ENCODE data around the gene RAB11B.
"Not testable (repeated sequence)": the region's sequence is repeated elsewhere in the genome, so short reads cannot be mapped to it uniquely, and the experiment has no call there.

The RAB11B gene

DNA sequence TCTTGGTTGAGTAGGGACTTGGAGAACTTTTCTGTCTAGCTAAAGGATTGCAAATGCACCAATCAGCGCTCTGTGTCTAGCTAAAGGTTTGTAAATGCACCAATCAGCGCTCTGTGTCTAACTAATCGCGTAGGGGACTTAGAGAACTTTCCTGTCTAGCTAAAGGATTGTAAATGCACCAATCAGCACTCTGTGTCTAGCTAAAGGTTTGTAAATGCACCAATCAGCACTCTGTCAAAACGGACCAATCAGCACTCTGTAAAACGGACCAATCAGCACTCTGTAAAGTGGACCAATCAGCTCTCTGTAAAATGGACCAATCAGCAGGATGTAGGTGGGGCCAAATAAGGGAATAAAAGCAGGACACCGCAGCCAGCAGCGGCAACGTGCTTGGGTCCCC lies 3.7 kb upstream of the RAB11B start:
- CTCF ChIA-PET; DNase-seq (ENCODE audit: extremely low spot score): not testable (repeated sequence)
- POLR2A ChIA-PET: interaction anchor here (1.2 kb wide), 1 partner anchor 9 kb away, joined by 3 read pairs; no protein-coding TSS in a partner anchor

- POLR2A ChIA-PET: interaction anchor here (1.2 kb wide), 1 partner anchor 9 kb away, joined by 3 read pairs; no protein-coding TSS in a partner anchor
- DNase-seq (ENCODE audit: extremely low spot score): no peak
- TF ChIP-seq LEF1 (IDR thresholded peaks at IDR 0.05; ENCODE audit: borderline replicate concordance) (no peak), FOXA1 (IDR thresholded peaks at IDR 0.05) (no peak), SP1 (IDR thresholded peaks at IDR 0.05) (no peak), FOXM1 (IDR thresholded peaks at IDR 0.05; ENCODE audit: borderline replicate concordance) (no peak), NFRKB (IDR thresholded peaks at IDR 0.05) (no peak), ZNF384 (IDR thresholded peaks at IDR 0.05) (no peak), CTBP1 (IDR thresholded peaks at IDR 0.05; ENCODE audit: borderline replicate concordance) (no peak), FOXK2 (IDR thresholded peaks at IDR 0.05) (no peak), ARNT (IDR thresholded peaks at IDR 0.05) (no peak), TARDBP (IDR thresholded peaks at IDR 0.05) (no peak), HDGF (IDR thresholded peaks at IDR 0.05; ENCODE audit: borderline replicate concordance) (no peak)
- CTCF ChIA-PET: no interaction called here
Observed at GRCh38 chr19:8386990-8387389, 3.2 kb upstream of the RAB11B start.

DNA sequence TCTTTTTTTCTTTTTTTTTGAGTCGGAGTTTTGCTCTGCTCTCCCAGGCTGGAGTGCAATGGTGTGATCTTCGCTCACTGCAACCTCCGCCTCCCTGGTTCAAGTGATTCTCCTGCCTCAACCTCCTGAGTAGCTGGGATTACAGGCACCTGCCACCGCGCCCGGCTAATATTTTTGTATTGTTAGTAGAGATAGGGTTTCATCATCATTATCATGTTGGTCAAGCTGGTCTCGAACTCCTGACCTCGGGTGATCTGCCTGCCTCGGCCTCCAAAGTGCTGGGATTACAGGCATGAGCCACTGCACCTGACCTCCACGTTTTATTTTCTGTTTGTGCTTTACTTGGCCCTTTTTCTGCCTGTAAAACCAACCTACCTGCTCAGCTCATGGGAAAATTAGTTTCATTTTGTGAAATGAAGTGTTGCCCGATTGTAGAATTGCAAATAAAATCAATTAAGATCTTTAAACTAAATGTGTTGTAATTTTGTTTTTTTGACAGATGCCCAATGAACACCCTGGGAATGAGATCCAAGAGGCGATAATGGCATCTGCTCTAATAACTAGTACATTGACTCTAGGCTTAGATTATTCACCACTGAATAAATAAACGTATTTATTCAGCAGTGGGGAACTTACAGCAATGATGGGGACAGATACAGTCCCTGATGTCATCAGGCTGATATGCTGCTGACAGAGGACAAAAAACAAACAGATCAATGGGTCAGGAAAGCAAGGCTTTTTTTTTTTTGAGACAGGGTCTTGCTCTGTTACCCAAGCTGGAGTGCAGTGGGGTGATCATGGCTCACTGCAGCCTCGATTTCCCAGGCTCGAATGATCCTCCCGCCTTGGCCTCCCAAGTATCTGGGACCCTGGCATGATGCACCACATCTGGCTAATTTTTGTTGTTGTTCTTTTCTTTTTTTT lies 2.2 kb upstream of the RAB11B start:
- DNase-seq (ENCODE audit: extremely low spot score): no peak
- 0 out of 2 replicates have a peak, but pooled peaks have one; percentile 13 for TF ChIP-seq ZNF384 (IDR thresholded peaks at IDR 0.05)
- no peak for TF ChIP-seq ELF4 (IDR thresholded peaks at IDR 0.05)
- CTCF ChIA-PET: interaction anchor here (0.6 kb wide), 2 partner anchors 9 to 93 kb away, joined by 4 read pairs; no protein-coding TSS in a partner anchor
- POLR2A ChIA-PET: no interaction called here

DNA sequence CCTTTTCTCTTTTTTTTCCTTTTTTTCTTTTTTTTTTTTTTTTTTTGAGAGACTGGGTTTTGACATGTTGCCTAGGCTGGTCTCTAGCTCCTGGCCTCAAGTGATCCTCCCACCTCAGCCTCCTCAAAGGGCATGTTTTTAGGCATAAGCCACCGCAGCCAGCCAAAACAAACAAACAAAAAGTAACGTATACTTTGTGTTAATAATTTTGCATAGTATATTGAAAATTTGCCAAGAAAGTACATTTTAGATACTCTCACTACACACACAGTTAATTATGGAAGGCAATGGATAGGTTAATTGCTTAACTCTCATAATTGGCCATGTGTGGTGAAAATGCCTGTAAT lies 1.6 kb upstream of the RAB11B start:
- POLR2A ChIA-PET: no interaction called here
- TF ChIP-seq HDGF (IDR thresholded peaks at IDR 0.05; ENCODE audit: borderline replicate concordance) (no peak), NFRKB (IDR thresholded peaks at IDR 0.05) (no peak), ZNF384 (IDR thresholded peaks at IDR 0.05) (no peak), ARNT (IDR thresholded peaks at IDR 0.05) (no peak), BHLHE40 (IDR thresholded peaks at IDR 0.05; ENCODE audit: borderline replicate concordance) (no peak), FOXK2 (IDR thresholded peaks at IDR 0.05) (no peak), L3MBTL2 (conservative IDR thresholded peaks at IDR 0.05) (no peak), ELF4 (IDR thresholded peaks at IDR 0.05) (no peak), FOXM1 (IDR thresholded peaks at IDR 0.05; ENCODE audit: borderline replicate concordance) (no peak), TARDBP (IDR thresholded peaks at IDR 0.05) (no peak), SUZ12 (IDR thresholded peaks at IDR 0.05) (no peak), FOXA1 (IDR thresholded peaks at IDR 0.05) (no peak), CTBP1 (IDR thresholded peaks at IDR 0.05; ENCODE audit: borderline replicate concordance) (no peak), SP1 (IDR thresholded peaks at IDR 0.05) (no peak)
- TF ChIP-seq, protein P1, sequence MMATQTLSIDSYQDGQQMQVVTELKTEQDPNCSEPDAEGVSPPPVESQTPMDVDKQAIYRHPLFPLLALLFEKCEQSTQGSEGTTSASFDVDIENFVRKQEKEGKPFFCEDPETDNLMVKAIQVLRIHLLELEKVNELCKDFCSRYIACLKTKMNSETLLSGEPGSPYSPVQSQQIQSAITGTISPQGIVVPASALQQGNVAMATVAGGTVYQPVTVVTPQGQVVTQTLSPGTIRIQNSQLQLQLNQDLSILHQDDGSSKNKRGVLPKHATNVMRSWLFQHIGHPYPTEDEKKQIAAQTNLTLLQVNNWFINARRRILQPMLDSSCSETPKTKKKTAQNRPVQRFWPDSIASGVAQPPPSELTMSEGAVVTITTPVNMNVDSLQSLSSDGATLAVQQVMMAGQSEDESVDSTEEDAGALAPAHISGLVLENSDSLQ (IDR thresholded peaks at IDR 0.05): no peak
- CTCF ChIA-PET: no interaction called here
- DNase-seq (ENCODE audit: extremely low spot score): no peak

DNA sequence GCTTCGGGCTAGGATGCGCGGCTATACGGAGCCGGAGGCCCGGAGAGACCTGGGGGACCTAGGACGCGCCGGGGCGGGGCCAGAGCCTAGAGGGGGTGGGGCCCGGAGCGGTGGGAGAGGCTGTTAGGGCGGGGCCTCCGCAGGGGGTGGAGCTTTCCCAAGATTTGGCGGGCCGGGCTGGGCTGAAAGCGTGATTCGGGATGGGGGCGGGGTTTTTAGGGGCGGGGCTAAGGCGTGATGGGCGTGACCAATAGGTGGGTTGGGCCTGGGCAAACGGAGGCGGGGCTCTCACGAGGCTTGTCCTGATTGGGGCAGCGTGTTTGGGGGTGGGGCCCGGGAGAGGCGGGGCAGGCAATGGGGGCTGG lies 439 bp downstream of the RAB11B start:
- ChIA-PET CTCF (interaction anchor here (0.6 kb wide), 1 partner anchor 18 kb away, joined by 3 read pairs; no protein-coding TSS in a partner anchor), POLR2A (interaction anchor here (0.5 to 2.2 kb wide), 17 partner anchors 13 to 225 kb away, joined by 3 to 19 read pairs (median 4); partner anchors contain the start of genes KANK3 and ZNF414)
- no peak for TF ChIP-seq ARNT (IDR thresholded peaks at IDR 0.05)
- peak; percentile 94 for DNase-seq (ENCODE audit: extremely low spot score)

- no peak for TF ChIP-seq LEF1 (IDR thresholded peaks at IDR 0.05; ENCODE audit: borderline replicate concordance)
- no peak for TF ChIP-seq FOXA1 (IDR thresholded peaks at IDR 0.05)
- TF ChIP-seq HDGF (IDR thresholded peaks at IDR 0.05; ENCODE audit: borderline replicate concordance): no peak
- no peak for DNase-seq (ENCODE audit: extremely low spot score)
- ChIA-PET POLR2A (interaction anchor here (0.5 to 2.2 kb wide), 6 partner anchors 26 to 224 kb away, joined by 3 to 19 read pairs (median 3); partner anchors contain the start of gene ZNF414), CTCF (interaction anchor here (0.7 kb wide), 1 partner anchor 37 kb away, joined by 3 read pairs; no protein-coding TSS in a partner anchor)
Observed at GRCh38 chr19:8391198-8392016, 1.2 kb downstream of the RAB11B start.

DNA sequence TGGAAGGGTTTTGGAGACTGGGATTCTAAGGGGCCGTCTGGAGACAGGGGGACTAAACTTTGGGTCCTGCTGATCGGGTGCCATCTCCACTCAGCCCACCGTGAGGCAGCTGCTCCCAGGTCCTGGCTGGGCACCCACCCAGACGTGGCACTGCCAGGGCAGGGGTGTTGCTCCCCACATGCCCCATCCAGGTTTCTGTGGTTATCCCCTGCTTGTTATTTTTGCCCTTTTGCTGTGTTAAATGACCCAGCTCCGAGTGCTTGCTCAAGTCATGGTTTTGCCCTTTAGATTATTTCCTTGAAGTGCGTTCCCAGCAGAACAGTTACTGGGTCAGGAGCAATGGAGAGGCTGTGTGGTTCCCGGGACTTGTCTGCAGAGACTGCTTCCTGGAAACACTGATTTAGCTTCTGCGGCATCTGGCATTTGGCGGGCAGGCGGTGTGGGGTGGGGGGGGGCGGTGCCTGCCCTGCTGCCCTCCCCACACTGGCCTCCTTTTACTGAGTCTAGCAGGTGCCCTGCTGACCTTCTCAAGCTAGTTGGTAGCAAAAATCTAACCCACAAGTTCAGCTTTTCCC lies 1.9 kb downstream of the RAB11B start:
- TF ChIP-seq BHLHE40 (IDR thresholded peaks at IDR 0.05; ENCODE audit: borderline replicate concordance): no peak
- TF ChIP-seq L3MBTL2 (conservative IDR thresholded peaks at IDR 0.05): no peak
- no peak for TF ChIP-seq ELF4 (IDR thresholded peaks at IDR 0.05)
- no peak for TF ChIP-seq CTBP1 (IDR thresholded peaks at IDR 0.05; ENCODE audit: borderline replicate concordance)
- no peak for TF ChIP-seq SP1 (IDR thresholded peaks at IDR 0.05)
- no peak for TF ChIP-seq SUZ12 (IDR thresholded peaks at IDR 0.05)
- no peak for TF ChIP-seq TARDBP (IDR thresholded peaks at IDR 0.05)
- TF ChIP-seq ARNT (IDR thresholded peaks at IDR 0.05): no peak
- TF ChIP-seq FOXK2 (IDR thresholded peaks at IDR 0.05): no peak
- TF ChIP-seq HDGF (IDR thresholded peaks at IDR 0.05; ENCODE audit: borderline replicate concordance): no peak
- no peak for TF ChIP-seq LEF1 (IDR thresholded peaks at IDR 0.05; ENCODE audit: borderline replicate concordance)
- no peak for TF ChIP-seq FOXM1 (IDR thresholded peaks at IDR 0.05; ENCODE audit: borderline replicate concordance)
- TF ChIP-seq ZNF384 (IDR thresholded peaks at IDR 0.05): no peak
- TF ChIP-seq, protein P1 (IDR thresholded peaks at IDR 0.05): no peak
- ChIA-PET POLR2A (interaction anchor here (0.6 kb wide), 1 partner anchor 177 kb away, joined by 3 read pairs; no protein-coding TSS in a partner anchor), CTCF (interaction anchor here (0.6 to 0.7 kb wide), 2 partner anchors 37 to 68 kb away, joined by 3 read pairs; no protein-coding TSS in a partner anchor)
- no peak for DNase-seq (ENCODE audit: extremely low spot score)
